Left renal pelvis (tissue), 4 donors: ENCODE measurements around the gene ZFR2. TPM values are rescaled to one million over a fixed set of nuclear protein-coding genes. Genes with fewer than 3 reads are reported as not detected.

ENCODE experiments used
- DNase-seq, 4 donors: peaks; one replicate each; pipeline ENCODE4 v3.0.0-alpha.2; 2013; ENCODE audit warnings: low read depth in 4 of 4, low spot score in 3 of 4
- polyA plus RNA-seq, 4 donors: library from polyadenylated mRNA; unstranded; fragments of 120-200 nt; gene quantifications; one replicate each; pipeline ENCODE4 v1.2.1, GENCODE V29; 2013; ENCODE audit not compliant: insufficient read length in 4 of 4

ZFR2 gene
- polyA plus RNA-seq, 4 donors = 1.3 to 2.9 (median 2.0) TPM

DNA sequence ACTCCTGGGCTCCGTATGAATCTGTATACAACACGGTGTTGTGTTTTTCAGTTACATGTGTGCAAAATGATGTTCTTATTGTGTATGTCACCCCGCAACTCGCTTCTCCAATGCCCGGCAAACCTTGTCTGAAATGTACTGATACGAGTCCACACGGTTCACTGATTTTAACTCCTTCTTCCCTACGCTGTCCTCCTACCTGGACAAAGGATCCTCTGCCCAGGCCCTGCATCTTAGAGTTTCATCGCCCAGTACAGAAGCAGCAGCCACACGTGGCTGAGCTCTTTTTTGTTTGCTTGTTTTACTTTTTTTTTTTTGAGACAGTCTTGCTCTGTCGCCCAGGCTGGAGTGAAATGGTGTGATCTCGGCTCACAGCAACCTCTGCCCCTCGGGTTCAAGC, 28.9 kb downstream of the ZFR2 start:
- peak in 1 of 4 donors; percentile 7 for DNase-seq

DNA sequence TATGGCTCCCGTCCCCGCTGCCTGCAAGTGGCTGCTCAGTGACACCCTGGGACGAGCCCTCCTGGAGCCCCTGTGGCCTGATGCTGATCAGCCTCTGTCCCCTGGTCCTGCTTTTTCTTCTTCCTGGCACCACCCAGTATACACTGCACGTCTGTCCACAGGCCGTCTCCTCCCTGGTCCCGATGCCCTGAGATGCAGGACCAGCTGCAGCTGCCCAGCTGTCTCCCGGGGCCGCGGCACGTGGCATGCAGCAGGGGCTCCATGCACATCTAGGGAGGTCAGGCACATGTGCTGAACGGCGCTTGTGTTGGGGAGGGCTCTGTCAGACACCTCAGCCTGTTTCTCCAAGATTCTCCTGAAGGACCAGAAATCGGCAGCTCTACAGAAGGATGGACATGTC, 30.2 kb downstream of the ZFR2 start:
- DNase-seq = no peak

DNA sequence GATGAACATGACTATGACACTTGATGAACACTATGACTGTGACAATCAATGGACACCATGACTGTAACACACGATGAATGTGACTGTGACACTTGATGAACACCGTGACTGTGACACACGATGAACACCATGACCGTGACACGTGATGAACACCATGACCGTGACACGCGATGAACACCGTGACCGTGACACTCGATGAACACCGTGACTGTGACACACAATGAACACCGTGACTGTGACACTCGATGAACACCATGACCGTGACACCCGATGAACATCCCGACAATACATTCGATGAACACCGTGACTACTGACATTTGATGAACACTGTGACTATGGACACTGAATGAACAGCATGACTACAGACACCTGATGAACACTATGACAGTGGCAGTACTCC, 30.9 kb downstream of the ZFR2 start:
- DNase-seq = no peak

DNA sequence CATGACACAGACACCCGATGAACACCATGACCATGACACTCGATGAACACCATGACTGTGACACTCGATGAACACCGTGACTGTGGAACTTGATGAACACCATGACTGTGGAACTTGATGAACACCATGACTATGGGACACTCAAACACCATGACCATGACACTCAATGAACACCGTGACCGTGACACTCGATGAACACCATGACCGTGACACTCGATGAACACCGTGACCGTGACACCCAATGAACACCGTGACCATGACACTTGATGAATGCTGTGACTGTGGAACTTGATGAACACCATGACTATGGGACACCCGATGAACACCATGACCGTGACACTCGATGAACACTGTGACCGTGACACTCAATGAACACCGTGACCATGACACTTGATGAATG, 31.5 kb downstream of the ZFR2 start:
- DNase-seq = no peak

DNA sequence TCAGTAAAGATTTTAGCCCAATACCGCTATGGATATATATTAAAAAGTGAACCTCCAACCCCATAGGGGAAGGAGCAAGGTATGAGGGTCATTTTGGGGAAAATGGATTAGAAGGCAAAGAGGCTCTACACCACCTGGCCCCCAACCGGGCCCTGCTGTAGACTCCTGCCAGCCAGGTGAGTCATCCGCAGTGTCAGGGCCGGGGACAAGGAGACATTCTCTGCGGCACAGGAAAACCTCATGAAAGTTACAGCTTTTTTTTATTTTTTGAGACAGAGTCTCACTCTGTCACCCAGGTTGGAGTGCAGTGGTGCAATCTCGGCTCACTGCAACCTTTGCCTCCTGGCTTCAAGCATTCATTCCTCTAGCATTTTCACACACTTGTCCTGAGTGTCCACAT, 32.0 kb downstream of the ZFR2 start:
- DNase-seq = no peak

DNA sequence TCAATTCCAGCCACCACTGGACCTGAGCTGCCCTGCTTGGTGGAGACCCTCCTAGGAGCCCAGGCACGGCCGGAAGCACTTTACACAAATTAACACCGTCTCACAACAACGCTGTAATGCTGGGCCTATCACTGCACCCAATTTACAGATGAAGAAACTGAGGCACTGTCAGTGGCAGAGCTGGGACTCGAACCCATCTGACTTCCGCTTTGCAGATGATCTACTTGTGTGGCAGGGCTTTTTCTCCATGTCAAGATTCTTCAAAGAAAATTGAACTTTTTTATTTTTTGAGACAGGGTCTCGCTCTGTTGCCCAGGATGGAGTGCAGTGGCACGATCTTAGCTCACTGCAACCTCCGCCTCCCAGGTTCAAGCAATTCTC, 33.8 kb downstream of the ZFR2 start:
- DNase-seq = no peak

DNA sequence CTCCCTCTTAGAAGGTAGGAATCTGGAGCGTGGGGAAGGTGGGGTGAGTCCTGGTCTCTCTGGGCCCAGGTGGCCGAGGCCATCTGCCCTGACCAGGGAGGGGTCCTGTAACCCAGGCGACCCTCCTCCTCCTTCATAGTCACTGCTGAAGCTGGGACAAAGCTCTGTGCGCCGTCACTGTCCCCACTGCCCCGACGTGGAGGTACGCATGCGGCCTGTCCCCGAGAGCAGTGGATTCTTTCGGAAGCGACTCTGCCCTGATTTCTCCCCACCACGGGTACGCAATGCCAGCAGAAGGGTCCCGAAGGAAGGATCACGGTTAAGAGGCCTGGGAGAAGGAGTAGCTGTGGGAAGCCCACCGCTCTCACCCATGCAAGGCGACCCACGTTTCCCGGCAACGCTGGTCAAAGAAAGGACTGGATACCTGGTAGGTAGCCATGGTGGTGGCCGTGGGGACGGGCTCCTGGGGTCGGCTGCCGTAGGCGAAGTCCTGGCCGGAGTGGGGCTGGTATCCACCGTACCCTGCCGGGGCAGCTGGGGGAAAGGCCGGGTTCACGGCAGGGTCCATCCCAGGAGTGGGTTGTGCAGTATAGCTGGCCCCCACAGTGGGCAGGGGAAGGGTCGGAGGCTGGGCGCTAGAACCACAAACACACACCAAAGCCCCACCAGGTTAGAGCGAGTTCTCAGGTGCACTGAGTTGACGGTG, 34.3 kb downstream of the ZFR2 start:
- no peak for DNase-seq

DNA sequence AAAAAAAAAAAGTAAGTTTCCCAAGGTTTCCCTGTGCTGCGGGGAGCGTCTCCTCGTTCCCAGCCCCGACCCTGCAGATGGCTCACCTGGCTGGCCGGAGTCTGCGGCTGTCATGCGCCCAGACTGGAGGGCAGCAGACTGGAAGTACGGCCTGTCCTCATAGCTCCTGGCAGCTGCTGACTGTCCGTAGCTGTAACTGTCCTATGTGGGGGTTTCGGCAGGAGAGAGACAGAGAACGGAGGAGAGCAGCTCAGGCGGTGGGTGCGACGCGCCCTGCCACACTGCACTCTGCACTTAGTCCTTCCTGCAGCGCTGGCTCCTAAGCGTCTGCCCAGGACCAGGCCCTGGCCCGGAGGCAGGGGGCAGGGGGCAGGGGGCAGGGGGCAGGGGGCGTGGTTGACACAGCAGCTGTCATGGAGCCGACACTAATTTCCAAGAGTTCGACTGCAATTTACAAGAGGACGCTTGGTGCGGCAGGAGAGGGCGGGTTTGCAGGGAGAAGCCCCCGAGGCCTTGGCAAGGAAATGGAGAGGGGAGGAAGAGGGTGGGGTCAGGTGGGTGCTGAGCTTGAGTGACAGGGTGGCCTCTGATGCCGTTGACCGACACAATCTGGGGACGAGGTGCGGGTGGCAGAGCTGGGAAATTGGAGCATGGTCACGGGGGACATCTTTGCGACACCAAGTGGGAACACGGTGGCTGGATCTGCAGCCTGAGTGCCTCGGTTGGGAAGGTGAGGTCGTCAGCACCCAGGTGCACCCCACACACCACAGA, 35.1 kb downstream of the ZFR2 start:
- DNase-seq = no peak

DNA sequence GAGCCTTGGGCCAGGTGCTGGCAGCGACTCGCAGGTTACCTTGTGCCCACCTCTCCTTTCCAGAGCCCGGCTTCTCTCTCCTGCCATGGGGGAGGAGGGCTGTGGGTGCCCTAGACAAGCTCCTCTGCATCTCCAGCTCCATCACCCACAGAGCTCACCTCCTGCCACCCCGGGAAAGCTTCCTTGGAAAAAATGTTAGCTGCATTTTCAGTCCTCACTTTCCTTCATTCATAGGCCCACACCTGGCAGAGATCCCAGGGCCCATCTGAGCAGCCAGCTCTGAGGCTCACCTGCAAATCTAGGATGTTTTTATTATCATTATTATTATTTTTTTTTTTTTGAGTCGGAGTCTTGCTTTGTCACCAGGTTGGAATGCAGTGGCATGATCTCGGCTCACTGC, 36.8 kb downstream of the ZFR2 start:
- no peak for DNase-seq

DNA sequence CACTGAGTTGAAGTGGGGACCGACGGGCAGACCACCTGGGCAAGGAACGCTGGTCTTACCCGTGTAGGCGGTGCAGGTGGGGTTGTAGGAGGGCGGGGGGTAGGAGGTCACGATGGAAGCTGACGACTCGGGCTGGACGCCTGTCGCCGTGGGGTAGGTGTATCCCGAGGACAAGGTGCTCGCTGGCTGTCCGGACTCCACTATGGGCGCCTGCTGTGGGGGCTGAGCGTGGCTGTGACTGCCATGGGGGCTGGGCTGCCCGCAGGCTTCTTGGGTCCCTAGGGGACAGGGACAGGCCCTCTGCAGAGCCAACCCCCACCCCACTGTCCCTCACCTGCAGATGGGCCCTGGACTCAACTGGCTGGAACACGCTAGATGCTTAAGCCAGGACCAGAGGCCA, 37.2 kb downstream of the ZFR2 start:
- no peak for DNase-seq

DNA sequence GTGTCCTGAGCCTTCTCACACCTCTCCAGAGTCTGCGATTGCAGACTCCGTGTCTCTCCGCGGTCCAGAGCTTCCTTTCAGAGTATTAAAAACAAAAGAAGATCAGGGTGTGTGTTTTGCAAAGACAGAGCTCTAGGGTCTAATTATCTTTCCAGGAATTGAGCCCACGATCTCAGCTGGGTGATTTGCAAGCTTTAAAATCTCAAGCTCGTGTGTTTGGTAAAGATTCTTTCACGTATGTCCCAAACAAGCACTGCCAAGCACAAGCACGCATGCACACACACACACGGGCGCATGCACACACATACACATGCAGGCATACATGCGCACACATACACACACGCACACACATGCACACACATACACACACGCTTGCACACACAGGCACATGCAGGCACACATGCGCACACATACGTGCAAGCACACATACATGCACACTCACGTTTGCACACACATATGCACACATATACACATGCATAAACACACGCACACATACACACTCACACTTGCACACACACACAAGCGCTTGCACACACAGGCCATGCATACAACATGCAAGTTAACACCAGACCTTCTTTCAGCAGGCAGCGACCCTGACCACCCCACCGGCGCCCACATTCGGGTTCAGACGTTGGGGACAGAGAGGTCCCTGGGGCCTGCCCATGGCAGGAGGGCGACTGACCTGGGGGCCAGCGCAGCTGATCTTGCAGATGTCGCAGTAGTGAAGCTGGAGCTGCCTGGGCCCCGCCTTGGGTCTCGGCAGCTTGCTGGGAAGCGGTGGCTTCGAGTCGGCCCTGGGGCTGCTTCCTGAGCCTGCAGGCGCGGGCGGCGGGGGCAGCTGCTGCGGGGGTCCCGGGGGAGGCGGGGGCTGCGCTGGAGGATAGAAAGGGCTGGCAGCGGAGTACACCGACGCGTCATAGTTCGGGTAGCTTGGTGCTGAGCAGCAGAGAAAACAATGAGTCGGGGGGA, 37.9 kb downstream of the ZFR2 start:
- no peak for DNase-seq

DNA sequence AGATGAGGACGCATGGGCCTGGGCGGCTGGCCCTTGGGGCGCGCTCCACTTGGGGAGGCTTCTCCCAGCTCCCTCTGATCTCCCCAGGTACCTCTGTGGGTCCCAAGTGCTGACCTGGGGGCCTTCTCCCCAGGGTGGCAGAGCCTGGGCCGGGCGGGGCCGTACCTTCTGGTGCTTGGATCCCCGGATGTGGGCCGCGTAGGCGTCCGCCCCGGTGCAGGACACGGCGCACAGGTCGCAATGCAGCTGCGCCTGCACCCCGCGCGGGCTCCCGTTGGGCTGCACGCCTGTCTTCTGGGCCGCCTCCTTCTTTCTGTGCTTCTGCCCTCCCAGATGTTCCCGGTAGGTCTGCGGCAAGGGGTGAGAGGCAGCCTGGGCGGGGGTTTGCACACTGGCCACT, 41.5 kb downstream of the ZFR2 start:
- DNase-seq = no peak

DNA sequence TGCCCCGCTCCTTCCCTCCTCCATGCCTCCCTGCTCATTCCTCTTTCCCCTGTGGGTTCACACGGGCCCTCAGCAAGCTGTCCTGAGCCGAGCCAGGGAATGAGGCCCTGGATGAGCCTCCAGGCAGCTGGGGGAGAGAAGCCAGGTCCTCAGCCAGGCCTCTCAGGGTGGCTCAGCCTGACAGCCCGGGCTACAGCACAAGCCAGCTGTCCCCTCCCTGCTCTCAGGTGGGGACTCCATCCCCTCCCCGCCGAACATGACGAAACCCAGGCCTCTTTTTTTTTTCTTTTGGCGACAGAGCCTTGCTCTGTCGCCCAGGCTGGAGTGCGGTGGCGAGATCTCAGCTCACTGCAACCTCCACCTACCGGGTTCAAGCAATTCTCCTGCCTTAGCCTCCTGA, 42.7 kb downstream of the ZFR2 start:
- no peak for DNase-seq

DNA sequence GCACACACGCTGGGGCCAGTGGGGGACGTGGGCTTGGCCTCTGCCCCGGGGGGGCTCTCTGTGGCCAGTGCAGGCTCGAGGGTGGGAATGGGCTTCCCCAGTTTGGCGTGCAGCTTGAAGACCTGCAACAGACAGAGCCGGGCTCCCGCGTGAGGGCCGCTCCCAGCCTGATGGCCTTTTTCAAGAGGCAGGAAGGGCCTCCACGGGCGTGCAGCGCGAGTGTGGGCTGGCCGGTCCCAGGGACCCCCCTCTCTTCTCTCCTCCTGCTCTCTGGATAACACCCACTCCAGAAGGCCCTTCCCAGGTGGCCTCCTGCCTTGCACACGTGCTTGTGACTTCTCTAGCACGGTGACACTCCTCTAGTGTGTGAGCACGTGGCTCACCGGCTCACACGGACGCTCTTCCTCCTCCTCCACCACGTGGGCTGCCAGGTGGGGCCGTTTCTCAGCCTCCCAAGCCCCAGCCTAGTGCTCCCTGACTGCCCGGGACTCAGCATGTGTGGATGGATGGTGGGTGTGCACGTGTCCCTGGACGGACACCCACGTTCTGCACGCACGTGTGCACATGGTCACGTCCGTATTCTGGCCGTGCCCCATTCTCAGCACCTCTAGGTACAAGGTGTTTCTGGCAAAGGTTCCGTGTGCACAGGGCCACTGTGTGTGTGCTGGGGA, 43.4 kb downstream of the ZFR2 start:
- no peak for DNase-seq

DNA sequence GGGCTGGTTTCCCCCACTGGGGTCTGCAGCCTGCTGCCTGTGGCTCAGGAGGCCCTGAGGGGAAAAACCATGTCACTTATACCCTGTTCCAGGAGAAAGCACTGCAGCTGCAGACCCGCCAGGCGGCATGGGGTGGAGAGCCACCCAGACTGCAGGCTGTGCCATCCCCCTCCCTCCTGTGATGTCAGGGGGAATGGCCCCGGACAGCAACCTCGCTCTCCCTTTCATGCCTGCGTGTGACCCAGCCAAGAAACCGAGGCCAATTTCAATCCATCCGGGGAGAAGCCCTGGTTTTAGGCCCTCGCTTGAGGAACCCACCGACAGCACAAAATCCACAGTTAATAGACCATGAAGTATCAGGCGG, 45.5 kb downstream of the ZFR2 start:
- DNase-seq = no peak

DNA sequence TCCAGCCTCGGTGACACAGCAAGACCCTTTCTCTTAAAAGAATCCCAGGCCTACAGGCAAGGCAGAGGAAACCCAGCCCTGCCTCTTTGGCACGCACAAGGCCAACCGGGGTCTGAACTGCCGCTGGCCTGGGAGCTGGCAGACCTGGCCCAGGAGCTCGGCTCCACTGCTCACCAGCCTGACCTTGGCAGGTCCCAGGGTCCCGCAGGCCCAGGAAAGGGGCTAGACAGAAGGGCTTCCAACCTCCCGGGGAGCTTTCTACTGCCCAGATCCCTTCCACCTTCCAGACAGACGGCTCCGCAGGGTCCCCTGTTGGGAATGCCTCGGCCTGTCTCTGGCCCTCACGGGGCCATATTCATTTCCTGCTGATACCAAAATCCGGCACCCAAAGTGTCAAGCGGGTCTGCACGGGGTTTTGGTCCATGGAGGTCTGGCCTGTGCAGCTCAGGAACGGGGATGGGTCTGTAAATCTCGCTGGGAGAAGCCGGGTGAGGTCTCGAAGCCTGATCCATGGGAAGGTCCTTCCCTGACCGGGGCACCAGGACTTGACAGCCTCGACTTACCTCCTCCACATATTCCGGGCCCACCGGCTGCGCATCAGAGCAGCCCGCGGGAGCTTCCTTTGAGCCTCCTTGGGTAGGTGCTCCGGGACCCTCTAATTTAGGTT, 46.0 kb downstream of the ZFR2 start:
- no peak for DNase-seq

DNA sequence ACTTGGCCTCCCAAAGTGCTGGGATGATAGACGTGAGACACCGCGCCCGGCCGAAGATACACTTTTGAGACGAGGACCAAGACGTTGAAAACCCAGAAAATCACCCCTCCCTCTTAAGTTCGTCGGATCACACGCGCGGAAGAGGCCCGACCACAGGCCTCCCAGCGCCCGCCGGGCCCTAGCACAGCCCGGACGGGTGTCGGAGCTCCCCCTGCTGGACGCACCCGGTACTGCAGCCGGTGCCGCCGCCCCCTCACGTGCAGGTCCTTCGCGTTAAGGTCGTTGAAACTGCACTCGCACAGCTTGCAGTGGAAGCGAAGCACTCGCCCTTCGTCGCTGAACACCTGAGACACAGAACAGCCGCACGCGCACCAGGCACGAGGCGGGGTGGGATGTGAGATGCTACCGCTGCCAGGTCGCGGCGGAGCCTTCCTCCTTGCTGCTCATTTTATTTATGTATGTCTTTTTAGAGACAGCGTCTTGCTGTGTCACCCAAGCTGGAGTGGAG, 46.9 kb downstream of the ZFR2 start:
- DNase-seq = no peak

DNA sequence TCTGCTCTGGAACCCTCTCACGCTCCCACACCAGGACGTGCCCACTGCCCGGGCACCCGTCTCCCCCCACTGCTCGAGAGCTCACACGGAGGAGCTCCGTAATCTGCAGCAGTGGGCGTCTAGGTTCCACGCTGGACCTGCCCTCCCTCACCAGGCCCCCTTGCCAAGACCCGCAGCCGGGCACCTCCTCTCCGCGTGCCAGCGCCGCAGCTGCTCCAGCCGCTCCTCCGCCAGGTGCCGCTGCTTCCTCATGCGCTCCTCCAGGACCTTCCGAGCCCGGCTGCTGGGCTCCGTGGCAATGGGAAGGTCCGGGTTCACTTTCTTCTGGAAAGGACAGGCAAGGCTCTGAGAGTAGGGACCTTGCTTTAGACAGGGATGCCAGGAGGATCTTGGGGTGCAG, 47.7 kb downstream of the ZFR2 start:
- no peak for DNase-seq

DNA sequence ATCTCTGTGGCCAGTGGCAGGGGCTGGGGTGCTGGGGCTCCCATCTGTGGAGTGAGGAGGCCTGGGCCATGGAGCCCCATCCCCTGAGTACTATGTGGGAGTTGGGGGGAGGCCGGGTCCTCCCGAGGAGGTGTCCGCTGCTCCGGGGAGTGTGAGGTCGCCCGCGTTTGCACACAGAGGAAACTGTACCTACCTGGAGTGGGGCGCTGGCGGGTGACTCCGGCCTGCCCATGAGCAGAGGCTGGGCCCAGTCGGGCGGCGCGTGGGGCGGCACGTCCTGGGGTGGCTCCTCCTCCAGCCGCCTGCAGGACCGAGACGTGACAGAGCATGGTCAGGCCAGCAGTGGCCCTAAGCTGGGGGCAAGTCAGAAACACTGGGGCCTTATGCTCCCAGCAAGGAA, 48.8 kb downstream of the ZFR2 start:
- DNase-seq = no peak

DNA sequence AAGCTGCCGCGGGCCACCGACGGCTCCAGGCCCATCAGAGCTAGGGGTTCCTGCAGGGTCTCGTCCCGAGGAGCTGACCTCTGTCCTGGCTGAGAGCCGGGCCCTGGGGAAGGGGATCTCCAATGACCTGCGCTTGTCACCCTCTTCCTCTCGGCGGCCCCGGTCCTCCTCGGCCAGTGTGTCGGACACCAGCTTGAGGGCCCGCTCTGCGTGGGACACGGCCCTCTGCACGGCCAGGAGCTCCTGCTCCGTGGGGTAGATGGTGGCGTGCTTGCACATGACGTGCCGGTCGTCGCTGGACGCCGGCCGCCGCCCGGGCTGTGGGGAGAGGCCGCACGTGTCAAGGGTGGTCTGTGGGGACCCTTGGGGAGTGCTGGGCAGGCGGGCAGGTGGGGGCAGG, 49.9 kb downstream of the ZFR2 start:
- DNase-seq = no peak
